GM18868 (cell line): ENCODE data around the gene FBXL22.

Experiments
- ATAC-seq: cut with Tn5 transposase; IDR thresholded peaks from one replicate; pipeline ENCODE4 v1.9.1; 2021; ENCODE audit warnings: mild to moderate bottlenecking, moderate library complexity; ENCODE audit not compliant: unreplicated experiment

Gene FBXL22

GRCh38 chr15:63597038-63597790, at the start of gene FBXL22:
TSS of gene FBXL22 (plus strand) at chr15:63597387. CDS start at chr15:63597393, 6 bp downstream.
- ATAC-seq: no peak

GRCh38 chr15:63551400-63551799, 45.8 kb upstream of the FBXL22 start:
- no peak for ATAC-seq

GRCh38 chr15:63553388-63553791, 43.8 kb upstream of the FBXL22 start:
- no peak for ATAC-seq

- ATAC-seq: no peak
These were observed 42.8 kb upstream of the FBXL22 start for GRCh38 chr15:63554337-63554927.

GRCh38 chr15:63555507-63555906, 41.7 kb upstream of the FBXL22 start:
- no peak for ATAC-seq

GRCh38 chr15:63556246-63556645, 40.9 kb upstream of the FBXL22 start:
- no peak for ATAC-seq

- ATAC-seq: no peak
These were observed 40.5 kb upstream of the FBXL22 start for GRCh38 chr15:63556736-63557135.

GRCh38 chr15:63559753-63560152, 37.4 kb upstream of the FBXL22 start:
- ATAC-seq: no peak

- ATAC-seq: no peak
These were observed 36.3 kb upstream of the FBXL22 start for GRCh38 chr15:63560741-63561448.

GRCh38 chr15:63564093-63564492, 33.1 kb upstream of the FBXL22 start:
- ATAC-seq: no peak

GRCh38 chr15:63565536-63566186, 31.5 kb upstream of the FBXL22 start:
- no peak for ATAC-seq

- ATAC-seq: no peak
These were observed 24.3 kb upstream of the FBXL22 start for GRCh38 chr15:63572749-63573464.

GRCh38 chr15:63573533-63573932, 23.7 kb upstream of the FBXL22 start:
- no peak for ATAC-seq

- no peak for ATAC-seq
These were observed 21.9 kb upstream of the FBXL22 start for GRCh38 chr15:63575312-63575711.

GRCh38 chr15:63576441-63576840, 20.7 kb upstream of the FBXL22 start:
- no peak for ATAC-seq

- no peak for ATAC-seq
These were observed 15.0 kb upstream of the FBXL22 start for GRCh38 chr15:63582179-63582578.

GRCh38 chr15:63582718-63583426, 14.3 kb upstream of the FBXL22 start:
- ATAC-seq: no peak

- no peak for ATAC-seq
These were observed 10.4 kb upstream of the FBXL22 start for GRCh38 chr15:63586790-63587189.

GRCh38 chr15:63587527-63587926, 9.7 kb upstream of the FBXL22 start:
- no peak for ATAC-seq

- ATAC-seq: no peak
These were observed 8.4 kb upstream of the FBXL22 start for GRCh38 chr15:63588826-63589225.
